Measurements from ENCODE around the gene AARS2.

AARS2 gene

DNA sequence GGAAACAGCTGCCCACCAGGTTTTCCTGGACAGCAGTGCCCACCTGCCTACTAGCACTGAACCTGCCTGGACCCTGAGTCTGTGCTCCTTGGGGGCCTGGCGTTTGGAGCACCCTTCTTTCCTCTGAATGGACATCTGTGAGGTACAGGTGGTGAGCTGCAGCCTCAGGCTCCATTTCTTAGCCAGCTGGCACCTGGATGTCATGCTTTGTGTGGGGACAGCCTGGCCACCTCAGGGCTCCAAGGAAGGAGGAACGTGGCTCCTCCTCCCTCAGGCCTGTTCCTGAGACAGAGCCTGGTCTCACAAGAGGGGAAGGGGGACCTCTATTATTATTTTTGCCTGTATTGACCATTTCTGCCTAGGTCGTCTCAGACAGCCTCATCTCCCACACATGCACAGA lies 34.8 kb downstream of the AARS2 start:
- no peak for DNase-seq (ENCODE audit: low spot score)
- in situ Hi-C loops (cut with MboI; ENCODE audit: low sequenced_read_pairs, unreplicated experiment), result no loop called here
- no peak for TF ChIP-seq CTCF (IDR thresholded peaks at IDR 0.05; ENCODE audit: borderline replicate concordance, control extremely low read depth, extremely low read depth, insufficient read depth, missing control alignments)

DNA sequence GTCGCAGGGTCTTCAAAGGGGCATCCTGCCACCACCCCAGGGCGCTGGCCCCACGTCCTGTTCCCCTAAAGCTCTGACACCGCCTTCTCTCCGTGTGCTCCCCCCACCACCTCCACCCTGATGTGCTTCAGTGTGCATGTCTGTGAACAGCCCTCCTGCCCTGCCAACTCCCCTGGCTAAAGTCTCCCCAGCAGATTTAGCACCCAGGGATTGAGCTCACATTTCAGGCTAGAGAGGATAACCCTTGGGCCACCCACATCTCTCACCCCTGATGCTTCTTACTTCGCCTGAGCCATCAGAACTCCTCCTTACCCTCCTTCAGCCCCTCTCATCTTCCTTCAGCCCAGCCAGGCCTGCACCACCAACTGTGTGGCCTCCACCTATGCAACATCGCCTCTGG lies 35.4 kb downstream of the AARS2 start:
- DNase-seq (ENCODE audit: low spot score), result no peak
- in situ Hi-C loops (cut with MboI; ENCODE audit: low sequenced_read_pairs, unreplicated experiment), result no loop called here
- TF ChIP-seq CTCF (IDR thresholded peaks at IDR 0.05; ENCODE audit: borderline replicate concordance, control extremely low read depth, extremely low read depth, insufficient read depth, missing control alignments), result no peak

GRCh38 chr6:44276667-44277640 lies 36.2 kb downstream of the AARS2 start:
- TF ChIP-seq CTCF (IDR thresholded peaks at IDR 0.05; ENCODE audit: borderline replicate concordance, control extremely low read depth, extremely low read depth, insufficient read depth, missing control alignments), result no peak
- in situ Hi-C loops (cut with MboI; ENCODE audit: low sequenced_read_pairs, unreplicated experiment), result no loop called here
- no peak for DNase-seq (ENCODE audit: low spot score)

- in situ Hi-C loops (cut with MboI; ENCODE audit: low sequenced_read_pairs, unreplicated experiment), result no loop called here
- DNase-seq (ENCODE audit: low spot score), result no peak
- no peak for TF ChIP-seq CTCF (IDR thresholded peaks at IDR 0.05; ENCODE audit: borderline replicate concordance, control extremely low read depth, extremely low read depth, insufficient read depth, missing control alignments)
Measured at GRCh38 chr6:44275749-44276648, 37.1 kb downstream of the AARS2 start.

DNA sequence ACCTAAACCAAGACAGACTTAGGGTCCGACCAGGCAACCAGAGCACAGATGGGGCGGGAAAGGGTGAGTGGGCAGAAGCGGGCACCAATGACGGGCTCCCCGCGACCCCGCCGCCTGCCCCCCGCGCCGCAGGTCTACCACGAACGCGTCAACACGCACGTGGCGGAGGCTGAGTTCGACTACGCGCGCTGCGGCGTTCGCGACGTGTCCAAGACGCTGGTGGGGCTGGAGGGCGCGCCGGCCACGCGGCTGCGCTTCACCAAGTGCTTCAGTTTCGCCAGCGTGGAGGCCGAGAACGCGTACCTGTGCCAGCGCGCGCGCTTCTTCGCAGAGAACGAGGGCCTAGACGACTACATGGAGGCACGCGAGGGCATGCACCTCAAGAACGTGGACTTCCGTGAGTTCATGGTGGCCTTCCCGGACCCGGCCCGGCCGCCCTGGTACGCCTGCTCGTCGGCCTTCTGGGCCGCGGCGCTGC lies 37.8 kb downstream of the AARS2 start:
- in situ Hi-C loops (cut with MboI; ENCODE audit: low sequenced_read_pairs, unreplicated experiment), result no loop called here
- TF ChIP-seq CTCF (IDR thresholded peaks at IDR 0.05; ENCODE audit: borderline replicate concordance, control extremely low read depth, extremely low read depth, insufficient read depth, missing control alignments), result no peak
- no peak for DNase-seq (ENCODE audit: low spot score)

DNA sequence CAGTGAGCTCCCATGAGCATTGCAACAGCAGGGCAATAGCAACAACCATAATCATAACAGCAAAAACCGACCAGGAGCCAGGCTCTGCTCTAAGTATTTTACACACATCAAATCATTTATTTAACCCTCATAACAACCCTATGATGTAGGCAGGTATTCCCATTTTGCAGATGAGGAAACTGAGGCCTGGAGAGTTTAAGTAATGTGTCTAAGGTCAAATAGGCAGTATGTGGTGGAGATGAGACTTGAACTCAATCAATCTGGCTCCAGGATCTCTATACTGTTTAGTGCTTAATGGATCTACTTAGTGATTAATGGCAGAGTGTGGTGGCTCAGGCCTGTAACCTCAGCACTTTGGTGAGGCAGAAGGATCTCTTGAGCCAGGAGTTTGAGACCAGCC lies 39.5 kb downstream of the AARS2 start:
- no peak for DNase-seq (ENCODE audit: low spot score)
- TF ChIP-seq CTCF (IDR thresholded peaks at IDR 0.05; ENCODE audit: borderline replicate concordance, control extremely low read depth, extremely low read depth, insufficient read depth, missing control alignments), result no peak
- in situ Hi-C loops (cut with MboI; ENCODE audit: low sequenced_read_pairs, unreplicated experiment), result no loop called here
